ENCODE measurements around the gene AATK. TPM values are rescaled to one million over a fixed set of nuclear protein-coding genes. Genes with fewer than 3 reads are reported as not detected.
A peak's percentile ranks its signal among the peaks of the same experiment; 100 is the strongest.

AATK gene
- total and polyA plus RNA-seq, 9 of the 15 experiments (the other 6 are each of a cell fraction or from before 2014, with no cell fraction given) = 0.11 to 0.55 (median 0.38) TPM; not detected in 5

- TF ChIP-seq ZBTB11 (CRISPR knock-in tag; IDR thresholded peaks at IDR 0.05) (no peak), C11orf30 (IDR thresholded peaks at IDR 0.05; ENCODE audit: low read depth) (no peak), SUPT5H (IDR thresholded peaks at IDR 0.05) (no peak), ZNF717 (CRISPR knock-in tag; IDR thresholded peaks at IDR 0.05) (no peak), KLF16 (IDR thresholded peaks at IDR 0.05) (0 out of 2 replicates have a peak, but pooled peaks have one; percentile 32), SP2 (IDR thresholded peaks at IDR 0.05; ENCODE audit: extremely low read depth, low read depth, low read length, poor library complexity, severe bottlenecking) (no peak), NFRKB (IDR thresholded peaks at IDR 0.05; ENCODE audit: low read depth) (no peak), PHF20 (IDR thresholded peaks at IDR 0.05; ENCODE audit: partially characterized antibody) (peak; percentile 38), U2AF2 (optimal IDR thresholded peaks at IDR 0.05; ENCODE audit: low read depth, low read length) (no peak), KDM5B (IDR thresholded peaks at IDR 0.05; ENCODE audit: insufficient replicate concordance, low read depth, low read length) (no peak), ETV5 (CRISPR knock-in tag; IDR thresholded peaks at IDR 0.05; ENCODE audit: low read depth) (0 out of 2 replicates have a peak, but pooled peaks have one; percentile 63), IRF2 (CRISPR knock-in tag; IDR thresholded peaks at IDR 0.05) (no peak), SOX6 (IDR thresholded peaks at IDR 0.05) (no peak), HNRNPL (IDR thresholded peaks at IDR 0.05; ENCODE audit: low read depth, low read length) (peak; percentile 68; the same call in 1 of the 2 replicates), HES1 (IDR thresholded peaks at IDR 0.05; ENCODE audit: low read depth) (no peak), ZBTB33 (CRISPR knock-in tag; IDR thresholded peaks at IDR 0.05) (no peak), MNT (conservative IDR thresholded peaks at IDR 0.05) (peak in 1 of 2 experiments; percentile 77; a peak in 3 of 4 replicates), ZNF224 (CRISPR knock-in tag; IDR thresholded peaks at IDR 0.05) (no peak), POLR2AphosphoS2 (IDR thresholded peaks at IDR 0.05; ENCODE audit: low read length) (no peak), CGGBP1 (CRISPR knock-in tag; IDR thresholded peaks at IDR 0.05) (no peak)
These were observed 46.5 kb downstream of the AATK start (continued) for GRCh38 chr17:81119223-81120148.
